HG02852 (cell line): ENCODE measurements around the gene ANGEL1.

Experiments used
- ATAC-seq: cut with Tn5 transposase; IDR thresholded peaks from one replicate; pipeline ENCODE4 v1.9.1; 2021; ENCODE audit warnings: mild to moderate bottlenecking, moderate library complexity; ENCODE audit not compliant: unreplicated experiment

Gene ANGEL1

GRCh38 chr14:76780360-76780759 is 32.3 kb downstream of the ANGEL1 start:
- ATAC-seq, result no peak

- no peak for ATAC-seq
Measured at GRCh38 chr14:76780058-76780345, 32.7 kb downstream of the ANGEL1 start.

- ATAC-seq, result no peak
Measured at GRCh38 chr14:76779221-76780057, 33.2 kb downstream of the ANGEL1 start.

- no peak for ATAC-seq
Measured at GRCh38 chr14:76778546-76779215, 34.0 kb downstream of the ANGEL1 start.

- ATAC-seq, result no peak
Measured at GRCh38 chr14:76777721-76778120, 35.0 kb downstream of the ANGEL1 start.

- no peak for ATAC-seq
Measured at GRCh38 chr14:76776428-76777251, 36.0 kb downstream of the ANGEL1 start.

GRCh38 chr14:76775695-76776427 is 36.8 kb downstream of the ANGEL1 start:
- ATAC-seq, result no peak

- ATAC-seq, result no peak
Measured at GRCh38 chr14:76774821-76775694, 37.6 kb downstream of the ANGEL1 start.

- ATAC-seq, result no peak
Measured at GRCh38 chr14:76773956-76774820, 38.5 kb downstream of the ANGEL1 start.

GRCh38 chr14:76773188-76773885 is 39.3 kb downstream of the ANGEL1 start:
- ATAC-seq, result no peak

- ATAC-seq, result no peak
Measured at GRCh38 chr14:76772300-76773187, 40.1 kb downstream of the ANGEL1 start.

- ATAC-seq, result no peak
Measured at GRCh38 chr14:76771437-76771980, 41.2 kb downstream of the ANGEL1 start.

- ATAC-seq, result no peak
Measured at GRCh38 chr14:76770521-76771436, 41.9 kb downstream of the ANGEL1 start.

- no peak for ATAC-seq
Measured at GRCh38 chr14:76769636-76770292, 42.9 kb downstream of the ANGEL1 start.

GRCh38 chr14:76768671-76769500 is 43.8 kb downstream of the ANGEL1 start:
- no peak for ATAC-seq
